ENCODE measurements around the gene RNF151.
"Not testable (repeated sequence)": the region's sequence is repeated elsewhere in the genome, so short reads cannot be mapped to it uniquely, and the experiment has no call there.

Gene RNF151

DNA sequence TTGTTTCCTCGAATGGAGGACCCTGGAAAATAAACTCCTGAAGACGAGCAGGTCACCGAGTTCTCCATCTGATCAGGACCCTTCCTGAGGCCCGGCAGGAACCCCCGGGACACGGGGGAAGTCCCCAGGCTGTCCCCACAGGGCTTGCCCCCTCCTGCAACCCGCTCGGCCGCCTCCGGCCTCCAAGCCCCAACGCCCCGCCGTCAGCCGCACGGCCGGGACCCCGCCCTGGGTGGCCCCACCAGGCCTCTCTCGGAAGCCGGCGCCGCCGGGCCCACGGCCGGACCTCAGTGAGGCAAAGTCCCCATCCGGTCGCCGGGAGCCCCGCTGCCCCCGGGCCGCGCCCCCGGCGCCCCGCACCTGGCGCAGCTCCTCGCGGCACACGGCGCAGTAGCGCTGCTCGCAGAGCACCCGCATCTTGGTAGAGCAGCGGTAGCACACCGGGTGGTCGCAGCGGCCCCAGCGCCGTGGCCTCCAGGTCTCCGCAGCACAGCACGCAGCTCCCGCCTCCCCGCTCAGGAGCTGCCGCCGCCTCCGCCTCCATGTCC lies 42.6 kb downstream of the RNF151 start:
- DNase-seq (ENCODE audit: low read depth), result no peak
- H3K4me3 ChIP-seq (replicated peaks; ENCODE audit: low read depth, low read length), result peak overlapping the region; percentile 68
- TF ChIP-seq, protein P1, sequence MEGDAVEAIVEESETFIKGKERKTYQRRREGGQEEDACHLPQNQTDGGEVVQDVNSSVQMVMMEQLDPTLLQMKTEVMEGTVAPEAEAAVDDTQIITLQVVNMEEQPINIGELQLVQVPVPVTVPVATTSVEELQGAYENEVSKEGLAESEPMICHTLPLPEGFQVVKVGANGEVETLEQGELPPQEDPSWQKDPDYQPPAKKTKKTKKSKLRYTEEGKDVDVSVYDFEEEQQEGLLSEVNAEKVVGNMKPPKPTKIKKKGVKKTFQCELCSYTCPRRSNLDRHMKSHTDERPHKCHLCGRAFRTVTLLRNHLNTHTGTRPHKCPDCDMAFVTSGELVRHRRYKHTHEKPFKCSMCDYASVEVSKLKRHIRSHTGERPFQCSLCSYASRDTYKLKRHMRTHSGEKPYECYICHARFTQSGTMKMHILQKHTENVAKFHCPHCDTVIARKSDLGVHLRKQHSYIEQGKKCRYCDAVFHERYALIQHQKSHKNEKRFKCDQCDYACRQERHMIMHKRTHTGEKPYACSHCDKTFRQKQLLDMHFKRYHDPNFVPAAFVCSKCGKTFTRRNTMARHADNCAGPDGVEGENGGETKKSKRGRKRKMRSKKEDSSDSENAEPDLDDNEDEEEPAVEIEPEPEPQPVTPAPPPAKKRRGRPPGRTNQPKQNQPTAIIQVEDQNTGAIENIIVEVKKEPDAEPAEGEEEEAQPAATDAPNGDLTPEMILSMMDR (IDR thresholded peaks at IDR 0.05; ENCODE audit: low read length, missing control alignments), result no peak

GRCh38 chr16:2009791-2010510 lies 43.3 kb downstream of the RNF151 start, which contains the start of gene ZNF598:
TSS of gene ZNF598 (minus strand) at chr16:2009821.
- DNase-seq (ENCODE audit: low read depth), result peak; percentile 86
- TF ChIP-seq, protein P1 (IDR thresholded peaks at IDR 0.05; ENCODE audit: low read length, missing control alignments), result no peak
- H3K4me3 ChIP-seq (replicated peaks; ENCODE audit: low read depth, low read length), result peak within 1 kb of the TSS; percentile 82

DNA sequence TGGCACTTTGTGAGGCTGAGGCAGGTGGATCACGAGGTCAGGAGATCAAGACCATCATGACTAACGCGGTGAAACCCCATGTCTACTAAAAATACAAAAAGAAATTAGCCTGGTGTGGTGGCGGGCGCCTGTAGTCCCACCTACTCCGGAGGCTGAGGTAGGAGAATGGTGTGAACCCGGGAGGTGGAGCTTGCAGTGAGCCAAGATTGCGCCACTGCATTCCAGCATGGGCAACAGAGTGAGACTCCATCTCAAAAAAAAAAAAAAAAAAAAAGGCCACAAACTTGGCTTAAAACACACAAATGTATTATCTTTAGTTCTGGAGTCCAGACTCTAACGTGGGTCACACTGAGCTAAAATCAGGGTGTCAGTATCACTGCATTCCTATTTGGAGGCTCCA lies 45.1 kb downstream of the RNF151 start:
- DNase-seq (ENCODE audit: low read depth), result not testable (repeated sequence)

GRCh38 chr16:2013527-2013926 lies 46.9 kb downstream of the RNF151 start:
- DNase-seq (ENCODE audit: low read depth), result no peak
- H3K4me3 ChIP-seq (replicated peaks; ENCODE audit: low read depth, low read length), result no peak overlapping the region
- TF ChIP-seq, protein P1 (IDR thresholded peaks at IDR 0.05; ENCODE audit: low read length, missing control alignments), result no peak

More for the DNA sequence above, 45.1 kb downstream of the RNF151 start:
- H3K4me3 ChIP-seq (replicated peaks; ENCODE audit: low read depth, low read length), result not testable (repeated sequence)

DNA sequence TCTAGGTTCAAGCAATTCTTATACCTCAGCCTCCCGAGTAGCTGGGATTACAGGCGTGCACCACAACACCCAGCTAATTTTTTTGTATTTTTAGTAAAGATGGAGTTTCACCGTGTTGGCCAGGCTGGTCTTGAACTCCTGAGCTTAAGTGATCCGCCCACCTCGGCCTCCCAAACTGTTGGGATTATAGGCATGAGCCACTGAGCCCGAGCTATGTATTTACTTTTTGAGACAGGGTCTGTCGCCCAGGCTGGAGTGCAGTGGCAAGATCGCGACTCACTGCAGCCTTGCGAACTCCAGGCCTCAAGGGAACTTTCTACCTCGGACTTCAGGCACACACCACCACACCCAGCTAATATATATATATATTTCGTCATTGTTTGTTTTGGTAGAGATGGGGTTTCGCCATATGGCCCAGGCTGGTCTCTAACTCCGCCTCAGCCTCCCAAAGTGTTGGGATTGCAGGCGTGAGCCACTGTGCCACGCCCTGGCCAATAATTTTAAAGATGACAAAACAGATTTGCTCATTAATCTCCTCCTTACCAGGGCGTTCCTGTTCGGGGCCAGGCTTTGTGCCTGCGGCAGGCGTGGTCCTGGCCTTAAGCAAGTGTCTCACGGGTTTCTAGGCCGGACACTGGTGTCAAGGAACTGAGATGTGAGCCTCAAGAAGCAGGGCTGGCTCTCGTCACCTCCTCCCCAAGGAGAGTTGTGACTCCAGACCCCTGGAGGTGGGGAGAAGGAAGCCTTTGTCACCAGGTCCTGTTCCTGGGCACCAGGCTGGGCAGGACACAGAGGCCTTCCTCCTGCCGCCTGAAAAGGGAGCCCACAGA lies 48.7 kb downstream of the RNF151 start:
- H3K4me3 ChIP-seq (replicated peaks; ENCODE audit: low read depth, low read length), result no peak overlapping the region
- DNase-seq (ENCODE audit: low read depth), result no peak
- TF ChIP-seq, protein P1 (IDR thresholded peaks at IDR 0.05; ENCODE audit: low read length, missing control alignments), result no peak

- no peak overlapping the region for H3K4me3 ChIP-seq (replicated peaks; ENCODE audit: low read depth, low read length)
- DNase-seq (ENCODE audit: low read depth), result no peak
Observed at GRCh38 chr16:2015947-2016208, 49.2 kb downstream of the RNF151 start.

DNA sequence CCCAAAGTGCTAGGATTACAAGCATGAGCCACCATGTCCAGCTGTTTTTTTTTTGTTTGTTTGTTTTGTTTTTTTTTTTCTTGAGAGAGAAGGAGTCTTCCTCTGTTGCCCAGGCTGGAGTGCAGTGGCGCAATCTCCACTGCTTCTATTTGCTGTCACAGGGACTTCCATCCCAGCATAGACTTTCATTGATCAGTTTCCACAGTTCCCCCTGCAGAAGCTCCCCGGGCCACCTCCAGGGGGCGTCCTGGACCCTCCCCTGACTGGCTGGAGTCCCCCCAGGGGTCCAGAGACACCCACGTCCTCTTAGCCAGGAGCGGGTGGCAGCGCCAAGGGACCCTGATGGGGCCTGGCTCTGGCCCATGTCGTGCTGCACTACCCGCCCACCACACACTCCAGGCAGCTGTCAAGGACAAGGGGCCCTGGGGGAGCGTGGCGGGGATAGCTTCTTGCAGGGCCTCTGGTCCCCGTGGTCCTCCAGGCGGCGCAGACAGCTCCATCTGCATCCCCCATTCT lies 49.8 kb downstream of the RNF151 start:
- H3K4me3 ChIP-seq (replicated peaks; ENCODE audit: low read depth, low read length), result no peak overlapping the region
- TF ChIP-seq, protein P1 (IDR thresholded peaks at IDR 0.05; ENCODE audit: low read length, missing control alignments), result peak; percentile 41
- no peak for DNase-seq (ENCODE audit: low read depth)

More at GRCh38 chr16:2015947-2016208, 49.2 kb downstream of the RNF151 start:
- TF ChIP-seq, protein P1 (IDR thresholded peaks at IDR 0.05; ENCODE audit: low read length, missing control alignments), result no peak

Measured in fibroblast of pulmonary artery (primary cell).